ENCODE measurements around the gene SLC52A1.

Gene SLC52A1

GRCh38 chr17:4987767-4988567, 47.3 kb downstream of the SLC52A1 start:
- DNase-seq (ENCODE audit: low read depth, low spot score), result no peak

GRCh38 chr17:4986951-4987766, 48.1 kb downstream of the SLC52A1 start, which contains the start of gene CAMTA2:
CAMTA2 (minus strand) TSS chr17:4987675; CDS start chr17:4986222, 1,453 bp downstream.
- no peak for DNase-seq (ENCODE audit: low read depth, low spot score)

GRCh38 chr17:4986403-4986802, 48.8 kb downstream of the SLC52A1 start:
- no peak for DNase-seq (ENCODE audit: low read depth, low spot score)
